HG03196 (cell line): ENCODE measurements around the gene ADIPOR2.
"Not testable (repeated sequence)": the region's sequence is repeated elsewhere in the genome, so short reads cannot be mapped to it uniquely, and the experiment has no call there.

Experiments
- ATAC-seq: cut with Tn5 transposase; IDR thresholded peaks from one replicate; pipeline ENCODE4 v1.9.1; 2021; ENCODE audit not compliant: unreplicated experiment

Gene ADIPOR2

DNA sequence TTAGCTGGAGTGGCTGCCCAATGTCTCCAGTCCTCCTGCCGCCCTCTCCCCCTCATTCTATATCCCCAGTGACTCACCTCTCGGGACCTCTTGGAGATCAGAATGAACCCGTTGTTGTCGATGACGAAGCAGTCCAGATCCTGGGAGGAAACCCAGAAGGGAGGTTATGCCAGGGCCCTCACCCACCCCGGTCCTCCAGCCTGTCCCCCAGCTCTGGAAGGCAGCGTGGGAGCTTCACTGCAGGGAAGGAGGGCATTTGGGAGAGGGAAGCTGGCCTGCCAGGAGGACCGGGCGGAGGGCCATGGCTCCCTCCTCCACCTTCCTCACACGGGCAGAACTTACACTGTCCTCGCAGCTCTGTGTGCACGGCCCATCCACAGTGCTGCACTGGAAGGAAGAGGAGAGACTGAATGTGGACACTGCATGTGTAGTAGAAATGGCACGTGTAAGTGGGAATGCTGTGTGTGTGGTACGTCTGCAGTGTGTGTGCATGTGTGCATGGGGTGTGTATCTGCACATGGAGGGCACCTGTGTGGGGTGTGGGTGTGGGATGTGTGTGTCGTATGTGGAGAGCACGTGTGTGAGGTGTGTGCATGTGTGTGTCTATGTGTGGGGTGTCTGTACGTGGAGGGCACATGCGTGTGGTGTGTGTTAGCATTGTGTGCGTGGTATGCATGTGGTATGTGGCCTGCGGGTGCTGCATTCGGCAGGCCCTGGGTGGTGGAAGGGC, 119.5 kb downstream of the ADIPOR2 start:
- no peak for ATAC-seq

DNA sequence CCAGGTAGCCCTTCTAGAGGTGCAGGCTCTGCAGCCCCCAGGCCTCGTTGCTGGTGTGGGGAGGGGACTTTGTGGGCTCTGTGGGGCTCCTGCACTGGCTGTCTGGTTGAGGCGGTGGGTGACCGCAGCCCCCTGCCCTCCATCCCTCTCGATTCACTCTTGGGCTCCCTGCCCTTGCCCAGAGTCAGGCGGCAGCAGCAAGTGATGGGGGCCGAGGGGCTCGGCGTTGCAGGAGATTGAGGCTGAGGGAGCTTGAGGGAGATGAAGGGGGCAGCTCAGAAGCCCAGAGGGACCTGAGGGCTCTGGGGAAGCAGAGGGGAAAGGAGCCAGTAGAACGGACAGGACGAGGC, 120.0 kb downstream of the ADIPOR2 start:
- no peak for ATAC-seq

DNA sequence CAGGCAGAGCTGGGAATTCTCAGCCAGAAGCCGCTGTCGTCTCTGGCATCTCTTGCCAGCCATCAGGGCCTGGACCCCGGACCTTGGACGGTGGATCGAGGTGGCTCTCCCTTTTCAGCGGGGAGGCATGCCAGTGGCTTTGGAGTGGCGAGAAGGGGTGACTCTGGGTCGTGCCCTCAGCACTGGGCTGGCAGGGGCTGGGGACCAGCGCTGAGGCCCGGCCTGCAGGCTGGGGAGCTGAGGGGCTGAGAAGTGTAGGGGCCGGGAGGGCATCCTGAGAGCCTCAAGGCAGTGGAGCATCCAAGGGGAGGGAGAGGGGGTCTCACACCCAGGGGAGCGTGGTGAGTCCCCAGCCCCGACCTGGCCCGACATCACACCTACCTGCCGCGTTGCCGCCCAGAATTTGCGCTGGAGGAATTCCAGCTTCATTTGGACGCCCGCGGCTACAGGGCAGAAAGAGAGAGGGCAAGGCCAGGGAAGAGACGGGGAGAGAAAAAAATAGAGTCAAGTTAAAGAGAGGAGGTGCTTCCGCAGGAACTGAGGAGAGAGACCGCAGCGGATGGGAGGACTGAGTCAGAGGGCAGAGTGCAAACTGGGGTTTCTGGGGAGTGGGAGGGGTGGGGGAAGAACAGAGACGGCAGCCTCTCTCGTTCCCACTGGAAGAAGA, 120.5 kb downstream of the ADIPOR2 start:
- ATAC-seq, result no peak

DNA sequence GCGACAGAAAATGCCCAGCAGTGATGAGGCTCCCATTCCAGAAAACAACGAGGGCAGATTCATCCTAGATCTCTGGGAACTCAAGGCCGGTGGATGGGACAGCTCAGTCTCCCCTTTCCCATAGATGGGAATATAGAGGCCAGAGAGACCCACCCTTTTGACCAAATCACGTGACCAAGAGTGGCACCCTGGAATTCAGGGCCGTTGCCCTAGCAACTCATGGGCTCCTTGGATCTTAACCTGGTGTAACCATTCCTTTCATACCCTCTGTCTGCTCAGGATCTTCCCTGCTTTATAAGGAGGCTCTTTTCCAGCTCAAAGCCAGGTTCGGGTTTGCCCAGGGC, 121.0 kb downstream of the ADIPOR2 start:
- no peak for ATAC-seq

DNA sequence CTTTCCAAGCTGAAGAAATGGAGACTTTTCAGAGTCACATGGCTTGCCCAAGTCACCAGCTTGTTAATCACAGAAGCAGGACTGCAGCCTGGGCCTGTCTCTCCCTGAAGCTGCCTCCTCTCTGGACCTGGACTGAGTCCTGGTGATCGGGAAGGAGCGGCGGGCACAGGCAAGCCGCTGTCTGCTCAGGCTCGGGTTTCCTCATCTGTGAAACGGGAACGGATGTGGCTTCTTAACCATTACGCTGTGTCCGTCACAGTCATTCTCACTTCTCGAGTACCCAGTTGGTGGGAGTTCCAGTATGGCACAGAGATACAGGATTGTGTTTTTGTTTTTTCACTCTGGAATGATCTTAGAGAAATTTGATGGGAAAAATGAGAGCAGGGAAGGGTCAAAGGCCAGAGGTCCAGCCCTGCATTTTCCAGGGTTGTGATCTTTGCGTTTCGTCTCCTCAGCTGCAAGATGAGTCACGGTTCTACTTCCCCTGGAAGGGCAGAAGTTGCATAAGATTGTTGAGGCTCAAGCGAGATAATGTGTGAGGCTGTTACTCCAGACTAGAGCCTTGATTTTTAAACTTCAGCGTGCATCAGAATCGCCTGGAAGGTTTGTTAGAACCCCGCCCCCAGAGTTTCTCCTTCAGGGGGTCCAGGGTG, 121.9 kb downstream of the ADIPOR2 start:
- no peak for ATAC-seq

DNA sequence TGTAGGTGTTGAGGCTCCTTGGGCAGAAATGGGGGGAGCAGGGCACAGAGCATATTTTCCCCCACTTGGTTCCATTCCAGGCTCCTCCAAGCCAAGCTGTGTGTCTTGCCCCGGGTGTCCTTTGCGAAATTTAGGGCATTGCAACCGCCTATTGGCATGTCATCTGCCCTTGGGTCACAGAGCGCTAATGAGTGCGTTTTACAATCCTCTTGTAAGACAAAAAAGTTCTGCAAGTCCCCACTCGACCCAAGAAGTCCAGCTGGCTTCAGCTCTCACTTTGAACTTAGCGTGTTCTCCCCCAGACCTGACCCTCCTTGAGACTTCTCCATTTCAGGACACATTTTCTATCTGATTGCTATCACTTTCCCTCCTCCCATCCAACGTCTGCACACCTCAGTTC, 123.4 kb downstream of the ADIPOR2 start:
- no peak for ATAC-seq

DNA sequence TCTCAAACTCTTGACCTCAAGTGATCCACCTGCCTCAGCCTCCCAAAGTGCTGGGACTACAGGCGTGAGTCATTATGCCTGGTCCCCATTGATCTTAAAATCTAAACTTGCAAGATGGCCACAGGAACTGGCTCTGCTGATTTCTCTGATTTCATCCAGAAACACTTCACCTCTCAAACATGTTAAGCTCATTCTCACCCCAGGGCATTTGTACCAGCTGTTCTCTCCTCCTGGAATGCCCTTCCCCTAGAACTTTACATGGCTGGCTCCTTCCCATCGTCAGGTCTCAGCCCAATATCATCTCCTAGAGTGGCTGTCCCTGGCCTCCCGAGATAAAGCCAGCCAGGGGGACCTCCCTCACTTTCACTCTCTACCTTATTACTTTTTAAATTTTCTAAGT, 124.2 kb downstream of the ADIPOR2 start:
- ATAC-seq, result no peak

DNA sequence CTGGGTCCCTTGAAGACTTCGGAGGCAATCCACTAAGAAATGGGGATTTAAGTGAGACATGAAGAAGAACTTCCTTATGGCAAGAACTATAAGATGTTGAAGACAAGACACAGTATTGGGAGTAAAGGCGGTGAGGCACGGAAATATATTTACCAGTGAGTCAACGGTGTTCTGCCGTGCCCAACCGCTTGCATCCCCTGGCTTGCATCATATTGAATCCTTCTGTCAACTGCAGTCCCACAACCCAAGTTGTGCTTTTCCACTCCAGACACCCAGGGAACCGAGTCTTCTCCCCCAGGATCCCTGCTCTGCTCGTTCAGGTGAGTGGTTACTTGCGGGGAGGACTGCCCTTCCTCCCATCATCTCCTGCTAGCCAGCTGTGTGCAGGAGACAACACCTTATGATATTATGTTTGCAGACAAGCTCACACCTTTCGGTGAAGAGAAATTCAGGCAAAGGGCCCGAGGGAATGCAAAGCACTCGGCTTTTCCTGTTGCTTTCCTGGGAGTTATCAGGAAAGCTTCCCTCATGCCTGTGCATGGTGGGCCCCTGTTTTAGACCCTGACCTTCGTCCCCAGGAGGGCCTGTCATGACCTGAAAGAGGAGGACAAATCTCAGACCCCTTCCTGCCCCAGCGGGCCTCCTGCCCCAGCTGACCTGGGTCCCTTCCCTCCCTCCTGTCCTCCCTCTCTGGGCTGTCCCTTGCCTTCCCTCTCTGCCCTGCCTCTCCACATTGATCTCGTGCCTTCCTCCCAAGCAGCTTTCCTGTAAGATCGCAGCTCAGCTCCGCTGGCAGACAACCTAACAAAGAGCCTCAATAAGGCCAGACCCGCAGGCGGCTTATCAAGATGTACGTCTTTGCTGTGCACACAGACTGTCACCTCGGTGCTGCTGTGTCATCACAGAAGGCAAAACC, 125.2 kb downstream of the ADIPOR2 start:
- no peak for ATAC-seq

DNA sequence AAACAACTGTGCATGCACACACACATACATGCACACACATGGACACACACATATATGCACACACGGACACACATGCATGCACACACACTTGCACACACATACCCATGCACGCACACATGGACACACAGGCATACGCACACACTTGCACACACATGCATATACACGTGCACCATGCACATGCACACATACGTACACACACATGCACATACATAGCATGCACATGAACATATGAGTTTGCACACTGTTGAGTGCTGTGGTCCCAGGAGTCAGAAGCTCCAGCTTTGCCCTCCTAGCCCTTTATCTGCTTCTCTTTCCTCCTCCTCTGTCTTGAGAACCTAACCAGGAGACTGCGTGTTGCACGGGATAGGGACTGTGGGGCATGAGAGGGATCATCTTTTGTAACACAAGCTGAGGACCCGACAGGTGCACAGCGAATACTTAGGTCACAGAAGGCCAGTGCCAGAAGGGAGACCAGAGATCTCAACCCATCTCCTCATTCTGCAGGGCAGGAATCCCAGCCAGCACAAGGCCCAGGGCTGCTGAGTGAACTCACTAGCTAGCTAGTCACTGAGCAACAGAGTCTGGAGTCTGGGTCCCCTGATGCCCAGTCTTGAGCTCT, 126.0 kb downstream of the ADIPOR2 start:
- no peak for ATAC-seq

DNA sequence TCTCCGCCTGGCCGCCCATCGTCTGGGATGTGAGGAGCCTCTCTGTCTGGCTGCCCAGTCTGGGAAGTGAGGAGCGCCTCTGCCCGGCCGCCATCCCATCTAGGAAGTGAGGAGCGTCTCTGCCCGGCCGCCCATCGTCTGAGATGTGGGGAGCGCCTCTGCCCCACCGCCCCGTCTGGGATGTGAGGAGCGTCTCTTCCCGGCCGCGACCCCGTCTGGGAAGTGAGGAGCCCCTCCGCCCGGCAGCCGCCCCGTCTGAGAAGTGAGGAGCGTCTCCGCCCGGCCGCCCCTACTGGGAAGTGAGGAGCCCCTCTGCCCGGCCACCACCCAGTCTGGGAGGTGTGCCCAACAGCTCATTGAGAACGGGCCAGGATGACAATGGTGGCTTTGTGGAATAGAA, 127.1 kb downstream of the ADIPOR2 start:
- ATAC-seq, result not testable (repeated sequence)

DNA sequence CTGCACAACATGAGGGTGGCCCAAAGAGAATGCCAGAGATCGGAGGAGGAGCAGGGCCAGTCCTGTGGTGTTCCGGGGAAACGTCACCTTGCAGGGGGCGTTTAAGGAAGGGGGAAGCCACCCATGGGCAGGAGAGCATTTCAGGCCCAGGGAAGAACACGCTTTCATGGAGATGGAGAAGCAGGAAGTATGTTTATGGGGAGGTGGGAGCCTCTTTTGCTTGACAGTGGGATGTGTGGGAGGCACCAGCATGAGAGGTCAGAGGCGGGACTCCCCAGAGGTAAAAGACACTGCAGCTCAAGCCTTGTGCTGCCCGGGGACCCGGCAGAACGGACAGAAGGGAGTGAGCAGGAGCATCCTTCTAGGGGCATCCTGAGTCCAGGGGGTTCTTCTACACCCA, 128.2 kb downstream of the ADIPOR2 start:
- ATAC-seq, result no peak

DNA sequence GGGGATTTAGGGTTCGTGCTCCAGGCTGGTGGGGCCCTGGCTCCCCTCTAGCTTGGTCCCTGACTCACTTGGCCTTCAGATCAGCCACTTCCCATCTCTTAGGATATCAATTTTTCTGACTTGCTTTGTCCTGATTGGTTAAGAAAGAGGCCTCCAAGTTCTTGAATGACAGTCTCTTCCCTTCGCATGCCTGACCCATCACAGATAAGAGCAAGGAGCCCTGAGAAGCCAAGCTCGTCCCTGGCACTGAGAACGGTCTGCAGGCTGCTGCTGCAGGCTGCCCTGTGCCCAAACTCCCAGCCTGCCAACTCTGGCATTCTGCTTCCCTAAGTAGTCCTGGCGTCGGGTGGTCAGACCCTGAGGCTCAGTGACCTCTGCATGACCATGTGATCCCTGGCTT, 128.7 kb downstream of the ADIPOR2 start:
- ATAC-seq, result no peak

DNA sequence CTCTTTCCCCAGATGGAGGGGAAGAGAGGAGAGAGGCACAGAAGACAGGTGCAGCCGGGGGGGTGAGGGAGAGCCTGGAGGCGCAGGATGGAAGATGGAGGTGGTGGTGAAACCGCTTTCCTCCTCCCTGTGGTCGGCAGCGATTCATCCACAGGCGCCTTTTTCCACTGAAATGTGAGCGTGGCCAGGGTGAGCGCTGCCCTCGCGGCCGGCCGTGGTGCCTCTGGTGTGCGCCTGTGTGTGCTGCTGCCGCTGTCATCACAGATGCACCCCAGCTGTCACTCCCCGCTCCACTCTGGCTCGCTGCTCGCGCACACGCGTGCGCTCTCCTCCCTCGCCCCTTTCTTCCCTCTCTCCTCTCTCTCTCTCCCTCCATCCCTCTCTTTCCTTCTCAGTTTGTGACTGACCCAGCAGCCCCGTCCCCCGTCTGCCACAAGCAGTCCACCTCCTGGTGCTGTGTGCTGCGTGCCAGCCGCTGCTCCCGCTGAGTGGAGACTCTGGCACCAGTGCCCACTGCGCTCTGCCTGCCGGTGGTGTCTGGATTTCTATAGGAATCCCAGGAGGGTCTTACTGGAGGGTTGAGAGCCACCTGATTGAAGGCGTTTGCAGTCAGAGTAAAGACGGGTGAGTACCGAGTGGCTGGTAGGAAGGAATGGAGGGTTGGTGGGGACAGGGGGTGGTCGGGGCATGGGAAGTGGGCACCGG, 129.5 kb downstream of the ADIPOR2 start, which contains the start of gene LRTM2:
Gene LRTM2 (plus strand): TSS at position 375 of the 705 bp plus-strand sequence. CDS start 7,584 bp downstream, outside the sequence.
- no peak for ATAC-seq

DNA sequence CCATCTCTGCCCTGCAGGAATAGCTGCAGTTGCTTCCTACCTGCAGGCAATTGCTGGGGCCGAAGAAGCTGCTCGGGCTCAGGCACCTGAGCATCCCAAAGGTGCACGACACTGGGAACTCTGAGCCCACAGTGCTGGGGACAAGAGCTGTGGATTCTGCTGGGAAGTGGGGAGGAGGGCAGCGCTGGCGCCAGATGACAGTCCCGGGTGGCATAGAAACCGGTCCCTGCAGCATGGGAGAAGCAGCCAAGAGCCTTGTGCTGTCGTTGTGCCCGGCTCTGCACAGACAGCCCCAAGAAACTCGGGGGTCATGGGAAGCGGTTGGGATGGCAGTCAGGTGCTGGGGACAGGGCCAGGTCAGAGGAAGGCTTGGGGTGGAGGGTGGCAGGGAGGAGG, 130.0 kb downstream of the ADIPOR2 start:
- no peak for ATAC-seq

DNA sequence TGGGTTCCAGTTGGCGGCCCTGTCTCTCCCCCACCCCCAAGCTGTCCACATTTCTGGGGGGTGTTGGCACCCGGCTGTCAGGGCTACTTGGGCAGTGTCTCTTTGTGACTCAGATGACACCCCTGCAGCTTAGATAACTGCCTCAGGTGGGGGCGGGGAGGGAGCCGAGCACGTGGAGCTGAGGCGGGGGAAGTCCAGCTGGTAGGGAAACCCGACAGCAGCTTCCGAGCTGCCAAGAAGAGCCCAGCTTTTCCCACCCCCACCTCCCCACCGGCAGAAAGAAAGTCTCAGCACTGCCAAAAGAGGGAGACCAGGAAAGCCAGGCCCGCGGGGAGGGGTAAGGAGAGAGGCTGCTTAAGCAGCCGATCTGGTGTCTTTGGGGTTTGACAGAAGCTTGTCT, 130.9 kb downstream of the ADIPOR2 start:
- ATAC-seq, result no peak

DNA sequence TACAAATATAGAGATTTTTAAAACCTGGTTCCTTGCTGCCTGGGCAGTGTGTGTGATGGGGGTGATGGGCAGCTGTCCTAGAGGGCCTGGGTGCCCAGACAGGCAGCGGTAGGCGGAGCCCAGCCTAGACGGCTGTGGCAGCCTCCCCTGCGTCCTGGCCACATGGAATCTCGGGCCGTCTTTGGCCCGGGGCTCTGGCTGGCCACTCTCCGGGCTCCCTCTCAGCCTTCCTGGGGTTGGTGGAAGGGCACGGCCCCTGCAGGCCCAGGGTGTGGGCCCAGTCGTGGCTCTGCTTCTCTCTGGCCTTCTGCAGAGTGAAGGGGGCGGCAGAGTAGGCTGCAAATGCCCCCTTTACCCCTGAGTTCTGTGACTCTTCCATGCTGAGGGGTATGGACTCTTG, 131.8 kb downstream of the ADIPOR2 start:
- ATAC-seq, result no peak

DNA sequence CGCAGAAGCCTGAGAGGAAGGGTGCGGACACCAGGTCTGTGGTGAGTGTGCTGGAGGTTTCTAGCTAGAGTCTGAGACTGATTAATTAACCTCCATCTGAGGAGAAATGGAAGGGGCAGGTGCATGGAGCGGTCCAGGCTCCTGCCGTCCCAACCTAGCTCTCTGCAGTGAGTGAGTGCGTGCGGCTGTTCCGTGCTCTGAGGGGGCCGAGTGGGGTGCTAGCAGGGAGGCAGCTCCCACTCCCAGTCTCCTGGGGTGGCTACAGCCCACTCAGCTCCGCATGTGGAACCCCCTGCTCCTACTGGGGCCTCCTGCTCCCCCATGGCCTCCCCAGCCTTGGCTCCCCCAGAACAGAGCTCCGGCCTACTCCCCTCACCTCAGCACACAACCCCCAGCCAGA, 132.4 kb downstream of the ADIPOR2 start:
- ATAC-seq, result no peak

DNA sequence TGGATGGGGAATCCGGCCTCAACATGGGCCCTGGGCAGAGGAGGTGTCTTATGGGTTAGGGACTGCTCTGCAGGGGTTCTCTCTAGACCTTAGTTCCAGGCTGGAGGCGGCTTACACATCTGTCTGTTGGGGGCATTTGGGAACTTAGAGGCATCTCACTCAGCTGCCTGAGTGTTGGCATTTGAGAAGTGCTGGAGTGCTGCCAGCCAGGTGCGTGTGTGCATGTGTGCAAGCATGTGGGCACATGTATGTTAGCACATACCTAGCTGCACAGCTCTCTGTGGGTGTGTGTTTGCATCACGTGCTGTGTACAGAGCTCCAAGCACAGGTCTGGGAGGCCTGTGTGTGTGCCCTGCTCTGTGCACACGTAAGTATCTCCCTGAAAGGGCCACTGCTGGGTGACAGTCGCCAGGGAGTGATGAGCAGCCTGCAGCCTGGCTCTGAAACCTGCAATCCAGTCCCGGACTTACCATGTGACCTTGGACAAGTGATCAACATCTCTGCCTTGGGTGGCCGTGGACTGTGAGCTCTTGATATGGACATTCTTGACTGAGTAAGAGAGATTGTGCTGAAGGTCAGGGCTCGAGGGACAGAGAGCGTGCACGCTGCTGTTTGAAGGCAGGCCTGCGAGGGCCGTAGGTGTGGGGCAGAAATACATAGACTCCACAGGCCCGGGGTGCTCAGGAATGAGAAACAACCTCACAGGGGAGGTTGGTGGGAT, 134.7 kb downstream of the ADIPOR2 start:
- no peak for ATAC-seq

DNA sequence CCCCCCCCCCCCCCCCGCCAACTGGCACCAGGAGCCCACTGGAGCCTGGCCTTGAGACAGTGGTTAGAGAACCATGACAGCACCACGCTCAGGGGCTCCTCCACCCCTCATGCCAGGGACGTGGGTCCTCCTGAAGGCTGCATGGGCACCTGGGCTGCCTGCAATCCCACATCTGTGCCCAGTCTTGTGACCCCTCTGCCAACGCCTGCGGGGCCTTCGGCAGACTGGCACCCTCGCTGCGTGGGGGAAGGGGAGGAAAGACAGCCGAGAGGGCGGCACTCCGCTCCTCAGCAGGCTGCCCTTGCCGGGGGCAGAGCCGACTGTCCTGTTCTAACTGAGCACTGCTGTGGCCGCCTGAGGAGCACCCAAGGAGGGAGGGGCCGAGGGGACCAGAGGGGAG, 135.5 kb downstream of the ADIPOR2 start:
- no peak for ATAC-seq
